WTC11 (cell line): ENCODE results near the gene NTN1. TPM values are rescaled to one million over a fixed set of nuclear protein-coding genes. Genes with fewer than 3 reads are reported as not detected.

Experiments
- ATAC-seq: fragments of 200-7000 bp; cut with Tn5 transposase; 2 replicates; pipeline ENCODE4 v1.10.0; 2021; ENCODE audit warnings: mild to moderate bottlenecking, moderate library complexity
- CTCF ChIA-PET: fragments of 300-600 bp; sonication (Branson Sonifier 250); formaldehyde crosslinking; loops from one replicate; lab custom pipeline; 2021; ENCODE audit warnings: antibody characterized with exemption; lab: Charles Lee
- POLR2A ChIA-PET: fragments of 350-600 bp; sonication (Branson Sonifier 250); formaldehyde crosslinking; loops from one replicate; lab custom pipeline; 2021; ENCODE audit warnings: antibody characterized with exemption; lab: Charles Lee
- DNase-seq: peaks from one replicate; pipeline ENCODE4 v3.0.0; 2021; ENCODE audit warnings: low spot score
- H3K27ac Mint-ChIP-seq: 2 replicates; pipeline ENCODE4 v1.8.0; 2021; ENCODE audit warnings: mixed read lengths
- H3K27me3 Mint-ChIP-seq: 2 replicates; pipeline ENCODE4 v1.8.0; 2021; ENCODE audit warnings: low read depth, mild to moderate bottlenecking, moderate library complexity, mixed read lengths
- H3K36me3 Mint-ChIP-seq: 2 replicates; pipeline ENCODE4 v1.8.0; 2021; ENCODE audit warnings: mixed read lengths
- H3K4me1 Mint-ChIP-seq: 2 replicates; pipeline ENCODE4 v1.8.0; 2022; ENCODE audit warnings: mixed read lengths
- H3K4me3 Mint-ChIP-seq: 2 replicates; pipeline ENCODE4 v1.8.0; 2021; ENCODE audit warnings: mild to moderate bottlenecking, moderate library complexity, mixed read lengths
- H3K9me3 Mint-ChIP-seq: 2 replicates; pipeline ENCODE4 v1.8.0; 2021; ENCODE audit warnings: mixed read lengths
- ARID4B ChIP-seq: sonication (generic); formaldehyde crosslinking; IDR thresholded peaks from 2 replicates; pipeline ENCODE4 v1.8.0; 2023; ENCODE audit warnings: missing genetic modification reagents, mild to moderate bottlenecking, borderline replicate concordance
- ATF1 ChIP-seq: sonication (generic); formaldehyde crosslinking; IDR thresholded peaks from 2 replicates; pipeline ENCODE4 v1.8.1; 2023; ENCODE audit warnings: mild to moderate bottlenecking, moderate library complexity, missing genetic modification reagents
- ATF3 ChIP-seq: sonication (generic); formaldehyde crosslinking; conservative IDR thresholded peaks from 2 replicates; pipeline ENCODE4 v1.8.1; 2022; ENCODE audit warnings: mild to moderate bottlenecking, missing genetic modification reagents
- CREB1 ChIP-seq: sonication (generic); formaldehyde crosslinking; IDR thresholded peaks from 2 replicates; pipeline ENCODE4 v1.8.0; 2023; ENCODE audit warnings: mild to moderate bottlenecking, missing genetic modification reagents
- E2F1 ChIP-seq: sonication (generic); formaldehyde crosslinking; IDR thresholded peaks from 2 replicates; pipeline ENCODE4 v1.8.0; 2022; ENCODE audit warnings: mild to moderate bottlenecking, missing genetic modification reagents
- ELF4 ChIP-seq: sonication (generic); formaldehyde crosslinking; IDR thresholded peaks from 2 replicates; pipeline ENCODE4 v1.8.1; 2022; ENCODE audit warnings: low read depth, mild to moderate bottlenecking, moderate library complexity, missing genetic modification reagents
- ESRRA ChIP-seq: sonication (generic); formaldehyde crosslinking; IDR thresholded peaks from 2 replicates; pipeline ENCODE4 v1.8.1; 2022; ENCODE audit warnings: mild to moderate bottlenecking, missing genetic modification reagents, borderline replicate concordance
- FOXK1 ChIP-seq: sonication (generic); formaldehyde crosslinking; IDR thresholded peaks from 2 replicates; pipeline ENCODE4 v1.8.0; 2022; ENCODE audit warnings: mild to moderate bottlenecking, moderate library complexity, missing genetic modification reagents
- FOXP1 ChIP-seq: sonication (generic); formaldehyde crosslinking; IDR thresholded peaks from 2 replicates; pipeline ENCODE4 v1.8.0; 2022; ENCODE audit warnings: missing genetic modification reagents, mild to moderate bottlenecking, moderate library complexity, borderline replicate concordance
- FOXP4 ChIP-seq: sonication (generic); formaldehyde crosslinking; IDR thresholded peaks from 2 replicates; pipeline ENCODE4 v1.8.0; 2022; ENCODE audit warnings: mild to moderate bottlenecking, missing genetic modification reagents
- GRHL2 ChIP-seq: fragments of 250-450 bp; sonication (Bioruptor Pico); IDR thresholded peaks from 2 replicates; pipeline ENCODE4 v1.8.0; 2022; ENCODE audit warnings: mild to moderate bottlenecking, moderate library complexity; ENCODE audit not compliant: insufficient replicate concordance, severe bottlenecking
- HMGA2 ChIP-seq: fragments of 250-450 bp; sonication (Bioruptor Pico); IDR thresholded peaks from 2 replicates; pipeline ENCODE4 v1.4.0; 2021; ENCODE audit warnings: mild to moderate bottlenecking, moderate library complexity
- MAX ChIP-seq: sonication (generic); formaldehyde crosslinking; IDR thresholded peaks from 2 replicates; pipeline ENCODE4 v1.8.0; 2022; ENCODE audit warnings: mild to moderate bottlenecking, missing genetic modification reagents
- NFE2L1 ChIP-seq: sonication (generic); formaldehyde crosslinking; IDR thresholded peaks from 2 replicates; pipeline ENCODE4 v1.8.1; 2023; ENCODE audit warnings: missing genetic modification reagents
- NR1H2 ChIP-seq: sonication (generic); formaldehyde crosslinking; IDR thresholded peaks from 2 replicates; pipeline ENCODE4 v1.9.0; 2021; ENCODE audit warnings: mild to moderate bottlenecking, moderate library complexity, missing genetic modification reagents
- SOX15 ChIP-seq: fragments of 250-450 bp; sonication (Bioruptor Pico); IDR thresholded peaks from 2 replicates; pipeline ENCODE4 v1.9.0; 2021; ENCODE audit warnings: mild to moderate bottlenecking
- TEAD1 ChIP-seq: sonication (generic); formaldehyde crosslinking; IDR thresholded peaks from 2 replicates; pipeline ENCODE4 v1.8.0; 2022; ENCODE audit warnings: mild to moderate bottlenecking, missing genetic modification reagents
- ZMAT4 ChIP-seq: fragments of 250-450 bp; sonication (Bioruptor Pico); IDR thresholded peaks from 2 replicates; pipeline ENCODE4 v1.9.0; 2021; ENCODE audit warnings: mild to moderate bottlenecking
- ZNF281 ChIP-seq: sonication (generic); formaldehyde crosslinking; IDR thresholded peaks from 2 replicates; pipeline ENCODE4 v1.8.0; 2023; ENCODE audit warnings: mild to moderate bottlenecking, missing genetic modification reagents
- ZNF423 ChIP-seq: fragments of 250-450 bp; sonication (Bioruptor Pico); IDR thresholded peaks from 2 replicates; pipeline ENCODE4 v2.1.2; 2022; ENCODE audit warnings: mild to moderate bottlenecking, moderate library complexity
- ZNF512 ChIP-seq: sonication (generic); formaldehyde crosslinking; IDR thresholded peaks from 2 replicates; pipeline ENCODE4 v1.8.1; 2022; ENCODE audit warnings: missing genetic modification reagents, borderline replicate concordance
- ZNF671 ChIP-seq: fragments of 250-450 bp; sonication (Bioruptor Pico); IDR thresholded peaks from 2 replicates; pipeline ENCODE4 v1.8.0; 2021; ENCODE audit warnings: mild to moderate bottlenecking
- total RNA-seq: library from RNA; stranded (reverse); gene quantifications from 3 replicates; pipeline ENCODE4 v1.2.3, GENCODE V29; 2021

NTN1 gene
- total RNA-seq, 1 experiment from 2014 or later = 5.5 TPM

- no peak for TF ChIP-seq NR1H2
- TF ChIP-seq FOXP1 = no peak
- TF ChIP-seq ZNF423 (CRISPR knock-in tag) = no peak
- no peak for TF ChIP-seq MAX
- no peak for TF ChIP-seq GRHL2 (CRISPR knock-in tag)
- TF ChIP-seq ZNF512 = no peak
- no peak for TF ChIP-seq FOXK1 (CRISPR knock-in tag)
- no peak for TF ChIP-seq TEAD1 (CRISPR knock-in tag)
- TF ChIP-seq SOX15 (CRISPR knock-in tag) = no peak
- no peak for TF ChIP-seq ZNF671 (CRISPR knock-in tag)
- no peak for TF ChIP-seq ESRRA (CRISPR knock-in tag)
- TF ChIP-seq CREB1 = no peak
- TF ChIP-seq FOXP4 (CRISPR knock-in tag) = no peak
- Mint-ChIP-seq H3K9me3 (no peaks in the 10 kb centered on the region; the same call in 1 of the 2 replicates), H3K27me3 (no peaks in the 10 kb centered on the region), H3K36me3 (no peaks in the 10 kb centered on the region), H3K4me3 (no peak overlapping the region), H3K27ac (no peak overlapping the region), H3K4me1 (peaks cover 24% of the 10 kb centered on the region)
- DNase-seq (no peak), ATAC-seq (no peak)
- CTCF ChIA-PET = no interaction called here
- POLR2A ChIA-PET = no interaction called here
Measured at GRCh38 chr17:9279893-9280292, 258.6 kb downstream of the NTN1 start.

- TF ChIP-seq ZMAT4 (CRISPR knock-in tag) (no peak), ARID4B (CRISPR knock-in tag) (no peak), ZNF281 (CRISPR knock-in tag) (no peak), NR1H2 (no peak), FOXP1 (no peak), E2F1 (CRISPR knock-in tag) (no peak), ATF1 (CRISPR knock-in tag) (no peak), ATF3 (no peak), HMGA2 (CRISPR knock-in tag) (no peak), ELF4 (CRISPR knock-in tag) (no peak), NFE2L1 (CRISPR knock-in tag) (no peak)
- TF ChIP-seq, all 79 proteins: peak for 0
- CTCF ChIA-PET = interaction anchor here (0.5 to 1.0 kb wide), 2 partner anchors 121 to 319 kb away, joined by 3 read pairs; partner anchors contain the start of gene PIK3R5
- POLR2A ChIA-PET = no interaction called here
Measured at GRCh38 chr17:9283909-9284308, 262.6 kb downstream of the NTN1 start.

More at GRCh38 chr17:9283909-9284308, 262.6 kb downstream of the NTN1 start:
- DNase-seq (no peak), ATAC-seq (no peak)
- Mint-ChIP-seq H3K4me1 (peaks cover 51% of the 10 kb centered on the region), H3K4me3 (no peak overlapping the region), H3K9me3 (no peaks in the 10 kb centered on the region; the same call in 1 of the 2 replicates), H3K27ac (peak overlapping the region; percentile 13; the same call in 1 of the 2 replicates), H3K27me3 (no peaks in the 10 kb centered on the region), H3K36me3 (no peaks in the 10 kb centered on the region)
